ENCODE data around the gene DGKD. TPM values are rescaled to one million over a fixed set of nuclear protein-coding genes. Genes with fewer than 3 reads are reported as not detected.

DGKD gene
- total and polyA plus RNA-seq, 2 donors (not counting 1 experiment from before 2014, with no cell fraction given), result 224 to 396 TPM

DNA sequence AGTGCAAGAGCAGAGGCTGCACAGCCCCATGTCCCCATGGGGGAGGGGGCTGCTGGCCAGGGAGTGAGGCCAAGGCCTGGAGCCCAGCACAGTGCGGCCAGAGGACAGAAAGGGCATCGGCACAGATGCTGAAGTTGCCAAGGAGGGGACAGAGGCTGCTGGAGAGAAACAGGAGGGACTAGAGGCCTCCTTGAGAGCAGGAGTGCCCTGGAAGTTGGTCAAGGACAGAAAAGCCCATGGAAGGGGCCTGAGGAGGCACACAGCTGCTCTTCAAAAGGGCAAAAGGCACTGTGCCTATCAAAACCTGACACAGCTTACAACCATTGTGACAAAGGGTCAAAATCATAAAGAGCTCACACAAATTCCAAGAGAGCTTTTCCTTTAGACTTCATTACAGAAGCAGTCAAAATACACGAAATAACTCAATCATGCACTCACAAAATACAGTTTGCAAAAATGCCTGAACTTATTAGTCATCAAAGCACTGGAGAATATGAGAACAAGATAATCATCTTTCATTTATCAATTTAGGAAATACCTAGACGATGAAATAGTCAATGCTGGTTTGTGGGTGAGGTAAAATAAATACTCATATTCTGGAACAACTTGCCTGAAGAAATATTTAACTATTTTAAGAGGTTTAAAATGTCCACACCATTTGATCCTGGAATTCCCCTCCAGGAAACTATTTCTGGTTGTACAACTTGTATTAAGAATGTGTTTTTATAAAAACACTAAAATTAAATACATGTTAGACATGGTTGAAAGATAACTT, 132.7 kb downstream of the DGKD start:
- no peak for DNase-seq
- Histone ChIP-seq H3K27me3 (replicated peaks in 1 of 4; ENCODE audit: control extremely low read depth in 1 of 4, control insufficient read depth in 3 of 4, insufficient read depth in 4 of 4, low read length in 3 of 4) (no peaks in the 10 kb centered on the region), H3K4me3 (ENCODE audit: control extremely low read depth in 1 of 5, extremely low read depth in 1 of 5, insufficient read depth in 1 of 5, low read depth in 2 of 5, low read length in 4 of 5) (no peak overlapping the region), H3K79me2 (ENCODE audit: control insufficient read depth, insufficient read depth, low read length) (no peaks in the 10 kb centered on the region), H3K27ac (ENCODE audit: low read length in 2 of 2) (no peak overlapping the region), H2AFZ (ENCODE audit: insufficient read depth, low read depth, low read length, poor library complexity, severe bottlenecking) (no peak overlapping the region), H3K36me3 (replicated peaks in 1 of 2; ENCODE audit: control extremely low read depth in 1 of 2, control insufficient read depth in 1 of 2, extremely low read depth in 1 of 2, insufficient read depth in 2 of 2, low read length in 1 of 2) (peaks cover 2 to 22% of the 10 kb centered on the region in 2 experiments), H3K4me1 (ENCODE audit: control insufficient read depth in 2 of 2, insufficient read depth in 2 of 2, low read length in 2 of 2) (no peaks in the 10 kb centered on the region), H3K9me3 (ENCODE audit: control extremely low read depth in 1 of 3, control insufficient read depth in 2 of 3, insufficient read depth in 1 of 3, low read length in 2 of 3) (no peaks in the 10 kb centered on the region), H4K20me1 (ENCODE audit: control insufficient read depth, insufficient read depth, low read length, poor library complexity, severe bottlenecking) (no peaks in the 10 kb centered on the region), H3K9ac (ENCODE audit: low read length) (no peak overlapping the region), H3K4me2 (replicated peaks; ENCODE audit: low read depth, low read length, poor library complexity, severe bottlenecking) (no peak overlapping the region)
- no peak overlapping the region for H3K4me3 Mint-ChIP-seq
- no peak for ATAC-seq (ENCODE audit: low read depth)
- no peaks in the 10 kb centered on the region for H3K27me3 Mint-ChIP-seq
- POLR2A ChIA-PET, result no interaction called here
- whole genome bisulfite sequencing (ENCODE audit: insufficient coverage), result 94% methylated on average over 2 of the region's 4 CpGs
- no peak for TF ChIP-seq EZH2 (IDR thresholded peaks at IDR 0.05; ENCODE audit: borderline replicate concordance, insufficient read depth, low read depth, low read length, poor library complexity, severe bottlenecking)
- TF ChIP-seq, protein P1, sequence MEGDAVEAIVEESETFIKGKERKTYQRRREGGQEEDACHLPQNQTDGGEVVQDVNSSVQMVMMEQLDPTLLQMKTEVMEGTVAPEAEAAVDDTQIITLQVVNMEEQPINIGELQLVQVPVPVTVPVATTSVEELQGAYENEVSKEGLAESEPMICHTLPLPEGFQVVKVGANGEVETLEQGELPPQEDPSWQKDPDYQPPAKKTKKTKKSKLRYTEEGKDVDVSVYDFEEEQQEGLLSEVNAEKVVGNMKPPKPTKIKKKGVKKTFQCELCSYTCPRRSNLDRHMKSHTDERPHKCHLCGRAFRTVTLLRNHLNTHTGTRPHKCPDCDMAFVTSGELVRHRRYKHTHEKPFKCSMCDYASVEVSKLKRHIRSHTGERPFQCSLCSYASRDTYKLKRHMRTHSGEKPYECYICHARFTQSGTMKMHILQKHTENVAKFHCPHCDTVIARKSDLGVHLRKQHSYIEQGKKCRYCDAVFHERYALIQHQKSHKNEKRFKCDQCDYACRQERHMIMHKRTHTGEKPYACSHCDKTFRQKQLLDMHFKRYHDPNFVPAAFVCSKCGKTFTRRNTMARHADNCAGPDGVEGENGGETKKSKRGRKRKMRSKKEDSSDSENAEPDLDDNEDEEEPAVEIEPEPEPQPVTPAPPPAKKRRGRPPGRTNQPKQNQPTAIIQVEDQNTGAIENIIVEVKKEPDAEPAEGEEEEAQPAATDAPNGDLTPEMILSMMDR (IDR thresholded peaks at IDR 0.05), result no peak
- no peaks in the 10 kb centered on the region for H3K9me3 Mint-ChIP-seq (ENCODE audit: insufficient read depth)
- CTCF ChIA-PET, result no interaction called here
- peaks cover 2% of the 10 kb centered on the region for H3K4me1 Mint-ChIP-seq
- intact Hi-C loops (cut with micrococcal nuclease), result no loop called here
- peak overlapping the region; percentile 33 for H3K27ac Mint-ChIP-seq

DNA sequence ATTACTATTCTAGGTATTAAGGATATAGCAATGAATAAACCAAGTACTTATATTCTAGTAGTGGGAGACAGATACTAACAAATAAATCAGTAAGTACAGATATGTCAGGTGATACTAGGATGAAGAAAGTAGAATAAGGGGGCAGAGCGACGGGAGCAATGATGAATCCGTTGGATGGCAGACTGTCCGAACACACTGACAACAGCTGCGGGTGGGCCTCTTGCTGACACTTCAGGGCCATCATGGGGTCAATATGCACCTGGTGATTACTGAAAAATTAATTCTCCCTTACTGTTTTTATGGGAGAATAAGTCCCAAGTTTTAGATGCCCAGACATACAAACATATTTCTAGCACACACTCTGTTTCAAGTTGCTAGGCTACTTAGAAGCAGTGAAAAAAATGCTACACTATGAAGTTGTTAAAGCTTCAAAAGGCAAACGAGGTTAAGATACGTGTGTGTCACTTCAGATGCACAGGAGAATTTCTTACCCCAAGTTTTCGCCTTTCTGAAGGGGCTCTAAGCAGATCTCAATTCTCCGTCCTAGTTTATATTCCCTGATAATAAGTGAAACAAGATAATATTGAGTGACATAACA, 133.6 kb downstream of the DGKD start:
- no peaks in the 10 kb centered on the region for H3K79me2 ChIP-seq (ENCODE audit: control insufficient read depth, insufficient read depth, low read length)
- intact Hi-C loops (cut with micrococcal nuclease), result no loop called here
- no peaks in the 10 kb centered on the region for H3K9me3 Mint-ChIP-seq (ENCODE audit: insufficient read depth)
- 95% methylated on average over 6 of the region's 9 CpGs for WGBS (ENCODE audit: insufficient coverage)
- DNase-seq, result no peak
- H3K4me2 ChIP-seq (replicated peaks; ENCODE audit: low read depth, low read length, poor library complexity, severe bottlenecking), result no peak overlapping the region
- no peak overlapping the region for H3K27ac Mint-ChIP-seq
- no peak for TF ChIP-seq EZH2 (IDR thresholded peaks at IDR 0.05; ENCODE audit: borderline replicate concordance, insufficient read depth, low read depth, low read length, poor library complexity, severe bottlenecking)
- TF ChIP-seq, protein P1 (IDR thresholded peaks at IDR 0.05), result no peak
- H3K9me3 ChIP-seq (ENCODE audit: control extremely low read depth in 1 of 3, control insufficient read depth in 2 of 3, insufficient read depth in 1 of 3, low read length in 2 of 3), result no peaks in the 10 kb centered on the region
- H3K4me3 ChIP-seq (ENCODE audit: control extremely low read depth in 1 of 5, extremely low read depth in 1 of 5, insufficient read depth in 1 of 5, low read depth in 2 of 5, low read length in 4 of 5), result no peak overlapping the region
- H2AFZ ChIP-seq (ENCODE audit: insufficient read depth, low read depth, low read length, poor library complexity, severe bottlenecking), result no peak overlapping the region
- H3K4me1 Mint-ChIP-seq, result peaks cover 2% of the 10 kb centered on the region
- ATAC-seq (ENCODE audit: low read depth), result no peak
- POLR2A ChIA-PET, result no interaction called here
- H3K9ac ChIP-seq (ENCODE audit: low read length), result no peak overlapping the region
- no peaks in the 10 kb centered on the region for H3K27me3 ChIP-seq (replicated peaks in 1 of 4; ENCODE audit: control extremely low read depth in 1 of 4, control insufficient read depth in 3 of 4, insufficient read depth in 4 of 4, low read length in 3 of 4)
- no peak overlapping the region for H3K4me3 Mint-ChIP-seq
- H3K27me3 Mint-ChIP-seq, result no peaks in the 10 kb centered on the region
- no peaks in the 10 kb centered on the region for H3K4me1 ChIP-seq (ENCODE audit: control insufficient read depth in 2 of 2, insufficient read depth in 2 of 2, low read length in 2 of 2)
- CTCF ChIA-PET, result no interaction called here
- peaks cover 5 to 30% of the 10 kb centered on the region in 2 experiments for H3K36me3 ChIP-seq (replicated peaks in 1 of 2; ENCODE audit: control extremely low read depth in 1 of 2, control insufficient read depth in 1 of 2, extremely low read depth in 1 of 2, insufficient read depth in 2 of 2, low read length in 1 of 2)
- no peak overlapping the region for H3K27ac ChIP-seq (ENCODE audit: low read length in 2 of 2)
- no peaks in the 10 kb centered on the region for H4K20me1 ChIP-seq (ENCODE audit: control insufficient read depth, insufficient read depth, low read length, poor library complexity, severe bottlenecking)
